HepG2 (cell line): Measurements from ENCODE around the gene FBXW4. TPM values are rescaled to one million over a fixed set of nuclear protein-coding genes. Genes with fewer than 3 reads are reported as not detected.

Experiments used
- ATAC-seq: fragments of 200-7000 bp; cut with Tn5 transposase; 3 replicates; pipeline ENCODE4 v1.9.1; 2020; ENCODE audit warnings: mild to moderate bottlenecking, moderate library complexity
- BruUV-seq: library from RNA; stranded (reverse); fragments of 400-500 nt; replicated peaks from 2 replicates; lab custom pipeline; 2021; lab: Mats Ljungman, UMichigan
- CTCF ChIA-PET: fragments of 300-600 bp; formaldehyde crosslinking; extraction: SDS; loops from one replicate; lab custom pipeline; 2021; ENCODE audit warnings: low total read pairs, inconsistent platforms, low intra/inter-chr PET ratio; lab: Yijun Ruan, JAX
- POLR2A ChIA-PET: fragments of 350-600 bp; sonication (Branson Sonifier 250); formaldehyde crosslinking; loops from one replicate; lab custom pipeline; 2020; ENCODE audit warnings: antibody characterized with exemption, inconsistent platforms; lab: Yijun Ruan, JAX
- DNase-seq: peaks from one replicate; pipeline ENCODE4 v3.0.0-alpha.2; 2015; ENCODE audit warnings: low spot score
- FAIRE-seq: peaks from 3 replicates; lab custom pipeline; 2011; peaks lifted over from hg19 to GRCh38; lab: Jason Lieb, UNC
- H2AFZ ChIP-seq: one replicate; pipeline ENCODE4 v1.6.1; 2011; ENCODE audit warnings: low read length, inconsistent platforms
- H3K27ac ChIP-seq: fragments of 300-600 bp; 3 replicates; pipeline ENCODE4 v1.8.0; 2011; ENCODE audit warnings: mixed run types, mild to moderate bottlenecking, mixed read lengths, low read length, inconsistent platforms; ENCODE audit not compliant: insufficient read depth; ENCODE audit errors: extremely low read length
- H3K27me3 ChIP-seq, 2 experiments: fragments of 200-600 bp in 1 of 2; 2 replicates in 1 of 2; 3 replicates in 1 of 2; pipeline versions ENCODE4 v1.6.0 to v1.8.0; 2011; ENCODE audit warnings: low read length in 2 of 2, mild to moderate bottlenecking in 2 of 2, moderate library complexity in 2 of 2, inconsistent platforms in 1 of 2; ENCODE audit not compliant: insufficient read depth in 2 of 2, control insufficient read depth in 1 of 2
- H3K36me3 ChIP-seq, 2 experiments: fragments of 200-600 bp in 1 of 2; replicated peaks in 1 of 2; 2 replicates in 1 of 2; 3 replicates in 1 of 2; pipeline versions ENCODE4 v1.5.1 to v1.8.0; 2011; ENCODE audit warnings: low read length in 2 of 2, inconsistent platforms in 1 of 2; ENCODE audit not compliant: insufficient read depth in 2 of 2, control insufficient read depth in 1 of 2
- H3K4me1 ChIP-seq: 2 replicates; pipeline ENCODE4 v1.5.1; 2012; ENCODE audit warnings: low read length, inconsistent platforms; ENCODE audit not compliant: insufficient read depth
- H3K4me2 ChIP-seq: 2 replicates; pipeline ENCODE4 v1.6.0; 2011; ENCODE audit warnings: low read depth, low read length, inconsistent platforms
- H3K4me3 ChIP-seq, 3 experiments: fragments of 200-600 bp in 1 of 3; sonication (generic), shearing (Covaris generic) in 1 of 3; replicated peaks in 1 of 3; 2 replicates each; pipeline ENCODE4 v1.5.1; 2011 to 2016; ENCODE audit warnings: low read length in 3 of 3, inconsistent platforms in 2 of 3, low read depth in 2 of 3, mild to moderate bottlenecking in 2 of 3, control low read depth in 1 of 3, mixed read lengths in 1 of 3; ENCODE audit not compliant: insufficient read depth in 1 of 3
- H3K79me2 ChIP-seq: one replicate; pipeline ENCODE4 v1.6.1; 2011; ENCODE audit warnings: low read length, inconsistent platforms; ENCODE audit not compliant: insufficient read depth
- H3K9ac ChIP-seq: 2 replicates; pipeline ENCODE4 v1.6.0; 2011; ENCODE audit warnings: mild to moderate bottlenecking, low read depth, low read length, inconsistent platforms; ENCODE audit not compliant: insufficient read depth
- H3K9me3 ChIP-seq: 2 replicates; pipeline ENCODE4 v1.5.1; 2012; ENCODE audit warnings: mild to moderate bottlenecking, low read length
- H4K20me1 ChIP-seq: 2 replicates; pipeline ENCODE4 v1.6.0; 2011; ENCODE audit warnings: inconsistent platforms, mild to moderate bottlenecking, low read length, moderate library complexity; ENCODE audit not compliant: insufficient read depth
- CEBPG ChIP-seq: IDR thresholded peaks from 2 replicates; pipeline ENCODE4 v1.6.1; 2016
- PAWR ChIP-seq: sonication (generic); formaldehyde crosslinking; IDR thresholded peaks from 2 replicates; pipeline ENCODE4 v1.4.0; 2020; ENCODE audit warnings: missing genetic modification reagents, mild to moderate bottlenecking, borderline replicate concordance
- ZBTB49 ChIP-seq: sonication (generic); formaldehyde crosslinking; IDR thresholded peaks from 2 replicates; pipeline ENCODE4 v1.4.0; 2020; ENCODE audit warnings: missing genetic modification reagents, borderline replicate concordance
- ZNF543 ChIP-seq: sonication (generic); formaldehyde crosslinking; IDR thresholded peaks from 2 replicates; pipeline ENCODE4 v1.4.0; 2020; ENCODE audit warnings: mild to moderate bottlenecking, missing genetic modification reagents
- WGBS: methylation state at CpG from one replicate; pipeline ENCODE4 v1.1.6; 2017; ENCODE audit warnings: low lambda C conversion rate; 5-methylcytosine and 5-hydroxymethylcytosine counted together
- in situ Hi-C: cut with HindIII; loops from 2 replicates; pipeline ENCODE4 v1.10.0; 2017; ENCODE audit warnings: low pct_unique_long_range_greater_than_20kb; ENCODE audit not compliant: extremely low pct_ligation_motif_present
- intact Hi-C: fragments of 100-400 bp; cut with micrococcal nuclease; formaldehyde crosslinking; loops from one replicate; pipeline ENCODE4 v1.10.0; 2022; ENCODE audit not compliant: unreplicated experiment
- polyA plus RNA-seq, 8 experiments: library from polyadenylated mRNA; depleted of rRNA in 3 of 8; stranded (reverse) in 7 of 8; unstranded in 1 of 8; fragments of >200 nt; fragmentation: Illumina TruSeq in 4 of 8; extraction: Trizol in 4 of 8; gene quantifications; 2 replicates each; pipeline versions ENCODE4 v1.2.1 to v1.2.3, GENCODE V29; 2011 to 2016; ENCODE audit warnings: low read depth in 4 of 8, missing spikeins in 1 of 8, mixed read lengths in 1 of 8; ENCODE audit not compliant: insufficient read depth in 1 of 8
- total RNA-seq, 5 experiments: library from RNA; depleted of rRNA; stranded (reverse); fragments of >200 nt; fragmentation: Illumina TruSeq; extraction: Trizol; gene quantifications; 2 replicates each; pipeline ENCODE4 v1.2.3, GENCODE V29; 2016; ENCODE audit warnings: low read depth in 1 of 5
- TF ChIP-seq, protein P1 (sequence below): sonication (generic); formaldehyde crosslinking; IDR thresholded peaks from 2 replicates; pipeline ENCODE4 v1.4.0; 2020; ENCODE audit warnings: missing genetic modification reagents; ENCODE audit errors: not compliant biosample characterization

Gene FBXW4
- total and polyA plus RNA-seq, 2 of the 13 experiments (the other 11 are each of a cell fraction or from before 2014, with no cell fraction given) = 23.5 to 33.7 TPM

- H3K9ac ChIP-seq = no peak overlapping the region
- H3K79me2 ChIP-seq = no peaks in the 10 kb centered on the region
- no peak for ATAC-seq
- H3K27me3 ChIP-seq = no peaks in the 10 kb centered on the region
- no peak overlapping the region for H3K4me2 ChIP-seq
- TF ChIP-seq ZNF543 (no peak), PAWR (CRISPR knock-in tag) (no peak), CEBPG (no peak), ZBTB49 (CRISPR knock-in tag) (no peak)
- TF ChIP-seq, protein P1, sequence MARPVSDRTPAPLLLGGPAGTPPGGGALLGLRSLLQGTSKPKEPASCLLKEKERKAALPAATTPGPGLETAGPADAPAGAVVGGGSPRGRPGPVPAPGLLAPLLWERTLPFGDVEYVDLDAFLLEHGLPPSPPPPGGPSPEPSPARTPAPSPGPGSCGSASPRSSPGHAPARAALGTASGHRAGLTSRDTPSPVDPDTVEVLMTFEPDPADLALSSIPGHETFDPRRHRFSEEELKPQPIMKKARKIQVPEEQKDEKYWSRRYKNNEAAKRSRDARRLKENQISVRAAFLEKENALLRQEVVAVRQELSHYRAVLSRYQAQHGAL (CRISPR knock-in tag) = no peak
- DNase-seq = no peak
- ChIA-PET CTCF (no interaction called here), POLR2A (no interaction called here)
- no peaks in the 10 kb centered on the region for H3K9me3 ChIP-seq
- H2AFZ ChIP-seq = no peak overlapping the region
- H3K4me3 ChIP-seq = no peak overlapping the region
- H4K20me1 ChIP-seq = no peaks in the 10 kb centered on the region
- H3K36me3 ChIP-seq = peaks cover 2 to 19% of the 10 kb centered on the region in 2 experiments; a peak in 3 of 5 replicates
- in situ Hi-C loops = no loop called here
- FAIRE-seq = no peak
- intact Hi-C loops = no loop called here
- H3K27ac ChIP-seq = no peak overlapping the region
- no TSS peak for BruUV-seq
- H3K4me1 ChIP-seq = no peaks in the 10 kb centered on the region
- WGBS = 80% methylated on average over 1 of the region's 5 CpGs
Observed at GRCh38 chr10:101649525-101650085, 45.4 kb downstream of the FBXW4 start.
